SK-N-SH treated with all-trans-retinoic acid at 6 μM for 48 hours (cell line): Measurements from ENCODE around the gene SYCP2L.

Source experiments
- ATAC-seq: fragments of 200-7000 bp; cut with Tn5 transposase; 3 replicates; pipeline ENCODE4 v1.9.1; 2020; ENCODE audit warnings: mild to moderate bottlenecking, moderate library complexity
- ARNTL ChIP-seq: fragments of 450-650 bp; formaldehyde crosslinking; IDR thresholded peaks from 2 replicates; pipeline ENCODE4 v1.5.0; 2020; ENCODE audit warnings: low read depth, mild to moderate bottlenecking, moderate library complexity, borderline replicate concordance
- BACH2 ChIP-seq: fragments of 250-450 bp; sonication (Bioruptor Pico); IDR thresholded peaks from 2 replicates; pipeline ENCODE4 v1.9.0; 2021; ENCODE audit warnings: mild to moderate bottlenecking, borderline replicate concordance
- CREB5 ChIP-seq: fragments of 250-450 bp; sonication (Bioruptor Pico); IDR thresholded peaks from 2 replicates; pipeline ENCODE4 v1.5.1; 2020; ENCODE audit warnings: low read depth, mild to moderate bottlenecking, moderate library complexity
- CSDC2 ChIP-seq: fragments of 250-450 bp; sonication (Bioruptor Pico); IDR thresholded peaks from 2 replicates; pipeline ENCODE4 v1.5.0; 2020; ENCODE audit warnings: mild to moderate bottlenecking, moderate library complexity
- CSRNP3 ChIP-seq: fragments of 250-450 bp; sonication (Bioruptor Pico); IDR thresholded peaks from 2 replicates; pipeline ENCODE4 v1.5.1; 2021; ENCODE audit warnings: mild to moderate bottlenecking, moderate library complexity
- GLIS3 ChIP-seq: fragments of 250-450 bp; sonication (Bioruptor Pico); IDR thresholded peaks from 2 replicates; pipeline ENCODE4 v1.5.0; 2020; ENCODE audit warnings: mild to moderate bottlenecking, moderate library complexity
- ISL1 ChIP-seq: fragments of 250-450 bp; sonication (Bioruptor Pico); IDR thresholded peaks from 2 replicates; pipeline ENCODE4 v2.1.2; 2022; ENCODE audit warnings: mild to moderate bottlenecking, moderate library complexity
- OSR1 ChIP-seq: fragments of 250-450 bp; sonication (Bioruptor Pico); IDR thresholded peaks from 2 replicates; pipeline ENCODE4 v1.8.0; 2022; ENCODE audit warnings: moderate library complexity, mild to moderate bottlenecking, inconsistent platforms
- PATZ1 ChIP-seq: fragments of 250-450 bp; sonication (Bioruptor Pico); IDR thresholded peaks from 2 replicates; pipeline ENCODE4 v1.8.0; 2020; ENCODE audit warnings: mild to moderate bottlenecking, moderate library complexity, borderline replicate concordance
- POU6F1 ChIP-seq: fragments of 250-450 bp; sonication (Bioruptor Pico); IDR thresholded peaks from 2 replicates; pipeline ENCODE4 v1.8.0; 2021; ENCODE audit warnings: low read depth, mild to moderate bottlenecking, moderate library complexity, borderline replicate concordance
- TCF4 ChIP-seq: fragments of 250-450 bp; sonication (Bioruptor Pico); IDR thresholded peaks from 2 replicates; pipeline ENCODE4 v1.8.0; 2021; ENCODE audit warnings: mild to moderate bottlenecking, moderate library complexity, borderline replicate concordance
- TOX ChIP-seq: fragments of 250-450 bp; sonication (Bioruptor Pico); IDR thresholded peaks from 2 replicates; pipeline ENCODE4 v1.8.0; 2021; ENCODE audit warnings: mild to moderate bottlenecking, moderate library complexity, borderline replicate concordance
- TSHZ2 ChIP-seq: fragments of 250-450 bp; sonication (Bioruptor Pico); IDR thresholded peaks from 2 replicates; pipeline ENCODE4 v1.5.0; 2020; ENCODE audit warnings: mild to moderate bottlenecking, moderate library complexity
- ZC3H10 ChIP-seq: fragments of 250-450 bp; sonication (Bioruptor Pico); IDR thresholded peaks from 2 replicates; pipeline ENCODE4 v1.5.1; 2021; ENCODE audit warnings: mild to moderate bottlenecking, moderate library complexity
- ZFP3 ChIP-seq: fragments of 250-450 bp; sonication (Bioruptor Pico); IDR thresholded peaks from 2 replicates; pipeline ENCODE4 v1.5.0; 2020; ENCODE audit warnings: mild to moderate bottlenecking, moderate library complexity
- ZFP30 ChIP-seq: fragments of 450-650 bp; formaldehyde crosslinking; IDR thresholded peaks from 2 replicates; pipeline ENCODE4 v1.5.0; 2022; ENCODE audit warnings: mild to moderate bottlenecking, moderate library complexity
- ZNF565 ChIP-seq: fragments of 450-650 bp; formaldehyde crosslinking; conservative IDR thresholded peaks from 2 replicates; pipeline ENCODE4 v1.5.0; 2020; ENCODE audit warnings: low read depth, mild to moderate bottlenecking, moderate library complexity
- ZNF70 ChIP-seq: fragments of 450-650 bp; formaldehyde crosslinking; IDR thresholded peaks from 2 replicates; pipeline ENCODE4 v1.5.0; 2020; ENCODE audit warnings: mild to moderate bottlenecking, moderate library complexity
- ZNF8 ChIP-seq: fragments of 450-650 bp; formaldehyde crosslinking; IDR thresholded peaks from 2 replicates; pipeline ENCODE4 v1.5.0; 2020; ENCODE audit warnings: mild to moderate bottlenecking, moderate library complexity

Gene SYCP2L

GRCh38 chr6:10947966-10948365, 61.1 kb downstream of the SYCP2L start (continued):
- TF ChIP-seq PATZ1 (no peak), ZC3H10 (CRISPR knock-in tag) (no peak)

GRCh38 chr6:10949579-10950490, 63.0 kb downstream of the SYCP2L start:
- no peak for ATAC-seq

GRCh38 chr6:10951675-10952282, 64.9 kb downstream of the SYCP2L start:
- peak; percentile 89 for ATAC-seq

More at GRCh38 chr6:10949579-10950490, 63.0 kb downstream of the SYCP2L start:
- TF ChIP-seq CSDC2 (CRISPR knock-in tag) (no peak), ZNF8 (CRISPR knock-in tag) (no peak), ISL1 (CRISPR knock-in tag) (no peak), POU6F1 (CRISPR knock-in tag) (no peak), ZNF70 (CRISPR knock-in tag) (no peak), BACH2 (CRISPR knock-in tag) (no peak)
- TF ChIP-seq, all 23 proteins: peak for 0

More at GRCh38 chr6:10951675-10952282, 64.9 kb downstream of the SYCP2L start:
- TF ChIP-seq POU6F1 (CRISPR knock-in tag) (no peak), CSRNP3 (no peak), ZNF70 (CRISPR knock-in tag) (no peak), TCF4 (CRISPR knock-in tag) (no peak), BACH2 (CRISPR knock-in tag) (no peak), ZC3H10 (CRISPR knock-in tag) (no peak), CREB5 (CRISPR knock-in tag) (no peak), ARNTL (CRISPR knock-in tag) (no peak), ZNF8 (CRISPR knock-in tag) (no peak), ZFP3 (CRISPR knock-in tag) (no peak), ZNF565 (CRISPR knock-in tag) (no peak), OSR1 (CRISPR knock-in tag) (no peak), TOX (no peak), ZFP30 (CRISPR knock-in tag) (no peak), GLIS3 (CRISPR knock-in tag) (no peak), CSDC2 (CRISPR knock-in tag) (no peak), ISL1 (CRISPR knock-in tag) (no peak), TSHZ2 (CRISPR knock-in tag) (no peak)
